Bone marrow (tissue), 2 donors: ENCODE data around the gene BPIFB1.
A peak's percentile ranks its signal among the peaks of the same experiment; 100 is the strongest.

Experiments
- DNase-seq, 2 donors: peaks; one replicate each; lab custom pipeline; 2025; lab: John Stamatoyannopoulos, UW

The BPIFB1 gene

DNA sequence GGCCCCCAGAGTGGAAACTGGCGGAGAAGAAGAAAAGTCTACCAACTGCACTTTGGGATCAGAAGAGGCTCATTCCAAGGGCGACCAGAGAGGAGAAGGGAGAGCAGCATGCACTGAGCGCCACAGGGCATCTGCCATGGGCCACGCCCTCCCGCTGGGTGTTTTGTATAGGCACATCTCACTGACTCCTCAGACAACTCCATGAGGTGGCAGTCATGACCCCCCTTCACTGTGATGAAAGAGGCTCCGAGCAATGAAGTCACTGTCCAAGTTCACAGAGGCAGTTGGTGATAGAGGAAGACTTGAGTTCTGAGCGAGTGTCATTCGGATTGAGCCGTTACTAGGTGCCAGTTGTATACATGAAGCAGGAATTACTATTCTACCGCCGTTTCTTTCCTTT, 15.4 kb downstream of the BPIFB1 start:
- DNase-seq, result no peak

DNA sequence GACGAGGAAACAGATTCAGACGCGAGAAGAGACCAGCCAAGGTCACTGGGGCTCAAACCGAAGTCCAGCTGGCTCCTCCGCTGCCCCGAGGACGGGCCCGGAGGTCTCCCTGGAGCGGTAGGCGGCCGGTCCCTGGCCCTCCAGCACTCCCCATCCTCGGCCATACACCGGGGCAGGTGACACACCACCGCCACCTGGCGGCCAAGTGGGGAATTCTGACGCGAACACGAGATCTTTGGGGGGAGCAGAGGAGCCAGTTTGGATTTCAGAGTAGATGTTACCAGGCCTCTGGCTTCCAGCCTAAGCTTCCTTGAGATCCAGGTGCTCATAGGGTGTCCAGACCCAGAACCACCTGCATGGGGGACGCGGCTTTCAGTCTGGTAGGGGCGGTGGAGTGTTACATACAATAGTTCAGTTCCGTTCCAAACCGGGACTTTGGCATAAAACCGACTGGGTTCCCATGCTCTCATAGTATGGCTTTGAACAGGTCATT, 16.1 kb downstream of the BPIFB1 start:
- DNase-seq, result peak; percentile 17 to 37

DNA sequence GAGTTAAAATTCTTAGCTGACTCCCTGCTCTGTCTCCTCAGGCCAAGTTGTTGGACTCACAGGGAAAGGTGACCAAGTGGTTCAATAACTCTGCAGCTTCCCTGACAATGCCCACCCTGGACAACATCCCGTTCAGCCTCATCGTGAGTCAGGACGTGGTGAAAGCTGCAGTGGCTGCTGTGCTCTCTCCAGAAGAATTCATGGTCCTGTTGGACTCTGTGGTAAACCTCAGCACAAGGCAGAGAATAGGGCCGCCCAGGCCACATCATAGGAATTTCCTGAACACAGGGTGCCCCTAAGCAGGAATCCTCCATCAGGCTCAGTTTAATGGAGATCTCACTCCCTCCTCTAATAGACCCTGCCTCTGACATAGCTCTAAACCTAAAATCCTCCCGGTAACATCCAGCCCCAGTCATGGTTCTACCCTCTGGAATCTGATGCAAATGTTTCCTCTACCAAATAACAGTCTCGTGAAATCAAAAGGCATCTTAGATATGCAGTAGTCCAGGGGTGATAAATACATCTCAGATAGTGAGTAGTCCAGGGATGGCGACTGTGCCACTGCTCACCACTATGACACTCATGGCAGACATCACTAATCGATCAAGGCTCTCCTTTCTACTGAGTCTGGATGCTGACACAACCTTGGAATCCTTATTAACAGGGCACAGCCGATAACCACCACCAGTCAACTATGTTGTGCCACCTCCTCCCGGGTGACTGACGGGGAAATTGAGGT, 18.3 kb downstream of the BPIFB1 start:
- no peak for DNase-seq

- no peak for DNase-seq
Measured at GRCh38 chr20:33303595-33303994, 20.6 kb downstream of the BPIFB1 start.

GRCh38 chr20:33304046-33304445, 21.0 kb downstream of the BPIFB1 start:
- no peak for DNase-seq

DNA sequence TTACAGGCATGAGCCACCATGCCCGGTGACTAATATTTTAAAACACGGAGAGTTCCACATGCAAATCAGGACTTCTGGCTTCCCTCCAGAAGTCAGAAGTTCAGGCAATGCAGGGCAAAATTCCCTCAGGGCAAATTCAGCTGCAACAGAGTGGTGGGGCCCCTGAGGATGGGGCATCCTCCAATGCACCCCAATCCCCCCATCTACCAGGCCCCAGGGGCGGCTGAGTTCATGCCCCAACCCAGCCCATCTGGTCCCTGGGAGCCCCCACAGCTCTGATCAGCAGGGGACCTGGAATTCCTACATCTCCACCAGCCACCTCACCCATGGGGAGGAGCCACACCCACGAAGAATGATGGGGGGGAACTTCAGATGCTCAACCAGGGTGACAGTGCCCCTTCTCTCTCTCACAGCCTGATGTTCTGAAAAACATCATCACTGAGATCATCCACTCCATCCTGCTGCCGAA, 22.6 kb downstream of the BPIFB1 start:
- no peak for DNase-seq

DNA sequence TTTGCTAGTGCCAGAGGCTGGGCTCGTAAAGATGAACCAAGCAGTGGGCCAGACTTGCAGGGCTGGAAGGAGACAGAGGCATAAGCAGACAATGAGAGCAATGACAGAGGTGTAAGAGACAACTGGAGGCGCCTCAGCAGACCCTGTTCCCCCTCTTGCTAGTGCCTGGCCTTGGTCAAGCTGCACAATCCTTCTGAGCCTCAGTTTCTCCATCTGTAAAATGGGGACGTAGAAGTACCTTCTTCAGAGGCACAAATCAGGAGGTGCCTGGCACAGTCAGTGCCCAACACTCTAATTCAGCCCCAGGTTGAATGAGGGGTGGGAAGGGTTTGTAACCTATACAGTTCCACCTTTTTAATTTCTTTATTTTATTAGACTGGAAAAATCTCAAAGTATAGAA, 23.2 kb downstream of the BPIFB1 start:
- no peak for DNase-seq

GRCh38 chr20:33306807-33307206, 23.8 kb downstream of the BPIFB1 start:
- DNase-seq, result no peak

DNA sequence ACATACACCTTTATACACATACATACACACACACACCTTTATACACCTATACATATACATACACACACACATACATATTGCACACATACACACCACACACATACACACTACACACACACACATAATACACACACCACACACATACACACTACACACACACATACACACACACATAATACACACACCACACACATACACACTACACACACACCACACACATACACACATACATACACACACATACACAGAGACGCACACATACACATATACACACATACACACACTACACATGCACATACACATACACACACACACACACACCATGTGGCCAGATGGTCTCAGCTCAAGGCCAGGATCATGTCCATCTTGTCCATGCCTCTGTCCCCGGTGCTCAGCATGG, 25.7 kb downstream of the BPIFB1 start:
- DNase-seq, result no peak

DNA sequence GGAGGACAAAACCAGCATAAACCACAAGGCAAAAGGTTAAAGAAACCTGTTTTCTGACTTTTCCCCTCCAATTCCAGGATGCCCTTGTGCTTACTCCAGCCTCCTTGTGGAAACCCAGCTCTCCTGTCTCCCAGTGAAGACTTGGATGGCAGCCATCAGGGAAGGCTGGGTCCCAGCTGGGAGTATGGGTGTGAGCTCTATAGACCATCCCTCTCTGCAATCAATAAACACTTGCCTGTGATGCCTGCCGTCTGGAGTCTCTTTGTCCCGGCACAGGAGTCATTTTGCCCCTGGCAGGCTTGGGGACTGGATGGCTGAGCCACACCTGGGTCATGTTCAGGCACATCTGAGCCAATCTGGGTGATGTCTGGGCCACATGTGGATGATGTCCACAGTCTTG, 26.6 kb downstream of the BPIFB1 start:
- no peak for DNase-seq

DNA sequence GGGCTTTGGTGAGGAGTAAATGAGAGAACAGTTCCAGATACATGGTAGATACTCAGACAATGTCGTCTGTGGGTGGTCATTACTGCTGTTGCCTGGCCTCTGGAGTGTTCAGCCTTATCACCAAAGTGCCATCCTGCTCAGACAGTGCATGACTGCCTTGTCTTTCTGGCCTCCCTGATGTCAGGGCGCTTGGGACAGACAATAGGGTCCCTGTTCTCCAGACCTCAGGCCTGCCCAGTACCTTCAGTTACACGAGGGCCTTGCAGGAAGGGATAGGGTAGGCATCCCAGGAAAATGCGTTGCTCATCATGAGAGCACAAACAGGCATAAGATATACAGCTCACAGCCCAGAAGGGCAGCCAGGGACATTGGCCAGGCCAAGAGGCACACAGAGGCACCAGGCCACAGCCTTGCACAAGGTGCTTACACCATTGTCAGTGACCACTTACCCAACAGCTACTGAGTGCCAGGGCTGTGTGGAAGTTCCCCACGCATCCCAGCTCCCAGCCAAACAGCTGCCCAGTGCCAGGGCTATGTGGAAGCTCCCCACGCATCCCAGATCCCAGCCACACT, 27.4 kb downstream of the BPIFB1 start:
- no peak for DNase-seq

DNA sequence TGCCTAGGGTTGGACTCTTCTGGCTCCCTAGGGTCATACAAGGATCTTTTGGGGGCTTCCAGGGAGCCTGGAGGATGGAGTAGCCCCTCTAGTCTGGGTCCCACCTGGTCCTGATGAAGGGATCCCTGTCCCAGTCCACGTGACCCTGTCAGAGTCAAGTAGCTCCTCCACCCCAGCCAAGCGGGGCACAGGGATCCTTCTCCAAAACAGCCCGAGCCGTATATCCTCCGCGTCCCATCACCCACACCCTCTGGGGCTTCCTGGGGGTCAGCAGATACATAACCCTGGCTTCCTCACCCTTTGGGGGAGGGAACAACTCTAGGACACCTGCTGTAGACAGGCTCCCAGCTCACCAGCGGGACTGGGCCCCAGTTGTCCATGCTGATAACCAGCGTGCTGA, 28.0 kb downstream of the BPIFB1 start:
- no peak for DNase-seq

GRCh38 chr20:33311996-33312395, 29.0 kb downstream of the BPIFB1 start:
- DNase-seq, result no peak

GRCh38 chr20:33312583-33312982, 29.6 kb downstream of the BPIFB1 start:
- no peak for DNase-seq

GRCh38 chr20:33313686-33314314, 30.8 kb downstream of the BPIFB1 start:
- DNase-seq, result no peak

DNA sequence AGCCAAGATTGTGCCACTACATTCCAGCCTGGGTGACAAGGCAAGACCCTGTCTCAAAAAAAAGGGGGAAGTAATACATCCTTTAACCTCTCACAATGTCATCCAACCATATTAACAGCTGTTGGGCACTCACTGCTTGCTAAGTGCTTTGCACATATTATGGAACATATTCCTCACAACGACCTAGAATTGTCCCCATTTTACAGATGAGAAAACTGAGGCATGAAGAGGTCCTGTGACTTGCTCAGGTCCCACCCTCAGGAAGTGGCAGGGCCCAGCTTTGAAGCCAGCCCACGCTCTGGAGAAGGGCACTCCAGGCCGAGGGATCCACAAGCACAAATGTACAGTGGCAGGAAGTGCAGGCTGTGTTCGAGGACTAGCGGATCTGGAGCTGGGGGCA, 33.3 kb downstream of the BPIFB1 start:
- DNase-seq, result no peak

DNA sequence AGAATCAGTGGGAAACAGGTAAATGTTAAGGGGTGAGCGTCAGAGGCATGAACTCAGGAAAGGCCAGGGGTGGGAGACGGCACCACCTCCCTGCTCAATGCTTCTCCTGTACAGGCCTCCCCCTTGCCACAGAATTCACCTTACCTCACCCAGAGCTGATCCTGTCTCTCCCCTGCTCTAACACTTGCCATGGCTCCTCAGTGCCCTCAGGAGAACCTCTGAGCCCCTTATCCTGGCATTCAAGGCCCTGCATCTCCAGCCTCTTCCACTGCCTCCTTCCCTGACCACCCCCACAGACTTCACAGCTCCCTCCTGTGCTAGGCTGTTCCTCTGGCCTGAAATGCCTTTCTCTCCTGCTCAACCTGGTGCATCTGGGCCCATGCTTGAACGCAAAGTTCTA, 33.9 kb downstream of the BPIFB1 start:
- DNase-seq, result no peak

GRCh38 chr20:33317424-33318095, 34.5 kb downstream of the BPIFB1 start:
- DNase-seq, result no peak

DNA sequence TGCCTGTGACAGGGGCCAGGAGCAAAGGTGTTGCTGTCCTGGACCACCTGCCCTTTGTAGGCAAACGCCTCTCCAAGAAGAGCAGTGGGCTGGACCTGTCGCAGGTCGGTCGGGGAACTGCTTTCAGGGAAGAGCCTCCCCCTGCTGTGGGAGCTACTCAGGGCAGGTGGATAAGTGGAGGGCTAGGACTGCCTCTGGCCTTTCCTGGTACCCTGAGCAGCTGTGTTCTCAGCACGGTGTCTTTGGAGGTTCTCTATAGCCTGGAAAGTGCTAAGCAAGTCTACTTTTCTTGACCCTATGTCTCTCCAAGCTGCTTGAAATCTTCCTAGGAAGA, 35.0 kb downstream of the BPIFB1 start:
- no peak for DNase-seq

DNA sequence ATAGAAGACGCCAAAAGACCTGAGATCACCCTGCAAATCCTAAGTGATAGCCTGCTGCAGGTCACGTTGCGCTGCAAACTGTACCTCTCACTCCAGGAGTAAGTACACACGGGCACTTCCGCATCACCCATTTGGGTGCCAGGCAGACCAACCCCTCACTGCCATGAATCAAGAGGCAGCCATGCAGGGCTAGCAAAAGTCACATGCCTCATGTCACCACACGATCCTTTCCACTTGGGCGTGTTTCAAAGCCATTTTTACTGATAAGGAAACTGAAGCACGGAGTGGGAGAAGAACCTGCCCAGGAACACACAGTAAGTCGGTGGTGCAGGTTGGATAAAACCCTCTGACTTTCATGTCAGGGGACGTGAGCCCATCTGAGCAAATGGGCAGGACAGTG, 37.0 kb downstream of the BPIFB1 start:
- no peak for DNase-seq

- no peak for DNase-seq
Measured at GRCh38 chr20:33322456-33322855, 39.4 kb downstream of the BPIFB1 start.

GRCh38 chr20:33323236-33323635, 40.2 kb downstream of the BPIFB1 start:
- DNase-seq, result no peak

- no peak for DNase-seq
Measured at GRCh38 chr20:33325350-33325749, 42.3 kb downstream of the BPIFB1 start.
